Lower lobe of right lung (tissue), 2 donors: ENCODE results near the gene USP11. TPM values are rescaled to one million over a fixed set of nuclear protein-coding genes. Genes with fewer than 3 reads are reported as not detected.

Source experiments
- ATAC-seq, 2 donors: fragments of 200-7000 bp; cut with Tn5 transposase; one replicate each; pipeline ENCODE4 v1.9.1; 2020 to 2022; ENCODE audit warnings: mild to moderate bottlenecking in 2 of 2, moderate library complexity in 2 of 2
- DNase-seq: peaks from one replicate; pipeline ENCODE4 v3.0.0-alpha.2; 2020
- H3K27ac ChIP-seq: fragments of 200-600 bp; one replicate; pipeline ENCODE4 v1.8.0; 2022
- H3K27me3 ChIP-seq: fragments of 200-600 bp; one replicate; pipeline ENCODE4 v1.8.0; 2022; ENCODE audit warnings: low read depth
- H3K36me3 ChIP-seq: fragments of 200-600 bp; one replicate; pipeline ENCODE4 v1.8.0; 2022; ENCODE audit warnings: mild to moderate bottlenecking
- H3K4me1 ChIP-seq: fragments of 200-600 bp; one replicate; pipeline ENCODE4 v1.8.0; 2022
- H3K4me3 ChIP-seq: fragments of 200-600 bp; one replicate; pipeline ENCODE4 v1.8.0; 2022; ENCODE audit warnings: mild to moderate bottlenecking
- H3K9me3 ChIP-seq: fragments of 200-600 bp; one replicate; pipeline ENCODE4 v1.8.0; 2022
- CTCF ChIP-seq: fragments of 200-600 bp; IDR thresholded peaks from one replicate; pipeline ENCODE4 v1.8.0; 2022; ENCODE audit warnings: antibody characterized with exemption, mild to moderate bottlenecking
- intact Hi-C: fragments of 100-400 bp; cut with DNase I; formaldehyde crosslinking; loops from one replicate; pipeline ENCODE4 v1.11.0; 2022
- total RNA-seq: library from RNA; stranded (reverse); fragmentation: NEBNext Ultra II Directional; extraction: Animal tissue kit (Norgen Biotek cat#: 25700); gene quantifications from one replicate; pipeline ENCODE4 v1.2.1, GENCODE V29; 2021
- donor health status: DM: no; HTN: yes; CAD: no; lungs with severe emphysema.

The USP11 gene
- total RNA-seq, 1 donor from 2014 or later = 52.9 TPM

- Histone ChIP-seq H3K36me3 (peaks cover 58% of the 10 kb centered on the region), H3K4me3 (no peak overlapping the region), H3K4me1 (no peaks in the 10 kb centered on the region), H3K27me3 (no peaks in the 10 kb centered on the region), H3K27ac (no peak overlapping the region), H3K9me3 (no peaks in the 10 kb centered on the region)
- ATAC-seq (no peak), DNase-seq (no peak)
- no peak for TF ChIP-seq CTCF
- intact Hi-C loops = no loop called here
Observed at GRCh38 chrX:47244676-47245075, 11.9 kb downstream of the USP11 start.

- ATAC-seq (no peak), DNase-seq (no peak)
- no peak for TF ChIP-seq CTCF
- intact Hi-C loops = no loop called here
- no peak overlapping the region for H3K4me3 ChIP-seq
- no peaks in the 10 kb centered on the region for H3K4me1 ChIP-seq
- no peaks in the 10 kb centered on the region for H3K9me3 ChIP-seq
- H3K27me3 ChIP-seq = no peaks in the 10 kb centered on the region
- peaks cover 58% of the 10 kb centered on the region for H3K36me3 ChIP-seq
- no peak overlapping the region for H3K27ac ChIP-seq
Observed at GRCh38 chrX:47245156-47245555, 12.3 kb downstream of the USP11 start.

GRCh38 chrX:47247206-47247998 is 14.6 kb downstream of the USP11 start:
- no peak overlapping the region for H3K4me3 ChIP-seq
- no peaks in the 10 kb centered on the region for H3K27me3 ChIP-seq
- no peak for TF ChIP-seq CTCF
- H3K4me1 ChIP-seq = no peaks in the 10 kb centered on the region
- DNase-seq (no peak), ATAC-seq (no peak)
- H3K36me3 ChIP-seq = peaks cover 37% of the 10 kb centered on the region
- intact Hi-C loops = no loop called here
- H3K27ac ChIP-seq = no peak overlapping the region
- no peaks in the 10 kb centered on the region for H3K9me3 ChIP-seq

- no peak overlapping the region for H3K4me3 ChIP-seq
- intact Hi-C loops = no loop called here
- no peaks in the 10 kb centered on the region for H3K9me3 ChIP-seq
- no peak for DNase-seq
- peaks cover 34% of the 10 kb centered on the region for H3K36me3 ChIP-seq
- H3K27me3 ChIP-seq = no peaks in the 10 kb centered on the region
- H3K27ac ChIP-seq = no peak overlapping the region
- no peak for TF ChIP-seq CTCF
- ATAC-seq = no peak
- H3K4me1 ChIP-seq = no peaks in the 10 kb centered on the region
Observed at GRCh38 chrX:47247999-47248320, 15.2 kb downstream of the USP11 start.

GRCh38 chrX:47248576-47248975 is 15.8 kb downstream of the USP11 start:
- no peaks in the 10 kb centered on the region for H3K27me3 ChIP-seq
- TF ChIP-seq CTCF = no peak
- DNase-seq = no peak
- no peak overlapping the region for H3K4me3 ChIP-seq
- no peaks in the 10 kb centered on the region for H3K9me3 ChIP-seq
- intact Hi-C loops = no loop called here
- peaks cover 34% of the 10 kb centered on the region for H3K36me3 ChIP-seq
- H3K4me1 ChIP-seq = no peaks in the 10 kb centered on the region
- ATAC-seq = no peak
- no peak overlapping the region for H3K27ac ChIP-seq
